Measurements from ENCODE around the gene NLN.

Gene NLN

GRCh38 chr5:65809817-65810531 lies 88.0 kb downstream of the NLN start:
- H3K9me3 ChIP-seq (ENCODE audit: control insufficient read depth, insufficient read depth, low read length) = no peaks in the 10 kb centered on the region
- H3K4me3 ChIP-seq (ENCODE audit: low read depth, low read length) = no peak overlapping the region
- peaks cover 79% of the 10 kb centered on the region for H3K36me3 ChIP-seq (ENCODE audit: control insufficient read depth, insufficient read depth, low read length)
- H3K27ac ChIP-seq (ENCODE audit: low read depth, low read length) = no peak overlapping the region
- no peak overlapping the region for H3K9ac ChIP-seq (ENCODE audit: low read depth, low read length)
- no peaks in the 10 kb centered on the region for H3K4me1 ChIP-seq (ENCODE audit: control insufficient read depth, insufficient read depth, low read length)
- H3K27me3 ChIP-seq (ENCODE audit: control insufficient read depth, insufficient read depth, low read length) = no peaks in the 10 kb centered on the region

- Histone ChIP-seq H3K9me3 (ENCODE audit: control insufficient read depth, insufficient read depth, low read length) (no peaks in the 10 kb centered on the region), H3K9ac (ENCODE audit: low read depth, low read length) (no peak overlapping the region), H3K4me3 (ENCODE audit: low read depth, low read length) (no peak overlapping the region), H3K27ac (ENCODE audit: low read depth, low read length) (no peak overlapping the region), H3K27me3 (ENCODE audit: control insufficient read depth, insufficient read depth, low read length) (no peaks in the 10 kb centered on the region), H3K4me1 (ENCODE audit: control insufficient read depth, insufficient read depth, low read length) (no peaks in the 10 kb centered on the region), H3K36me3 (ENCODE audit: control insufficient read depth, insufficient read depth, low read length) (peaks cover 80% of the 10 kb centered on the region)
These were observed 89.0 kb downstream of the NLN start for GRCh38 chr5:65811004-65811403.

DNA sequence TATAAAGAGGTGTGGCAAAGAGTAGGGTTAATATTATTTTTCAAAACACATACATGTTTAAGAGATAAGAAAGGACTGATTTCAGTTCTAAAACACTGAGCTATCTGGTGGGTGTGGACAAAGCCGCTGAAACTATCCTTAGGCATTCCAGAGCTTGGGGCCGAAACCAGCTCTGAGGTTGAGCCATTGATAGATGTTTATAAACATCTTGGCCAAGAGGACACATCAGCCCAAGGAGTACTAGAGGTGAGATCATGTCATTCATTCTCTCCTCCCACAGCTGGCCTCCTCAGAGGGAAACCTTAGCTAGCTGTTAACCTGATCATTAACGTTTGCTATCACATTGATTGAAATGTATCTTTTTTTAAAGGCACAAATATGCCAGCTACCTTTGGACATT lies 89.9 kb downstream of the NLN start:
- Histone ChIP-seq H3K36me3 (ENCODE audit: control insufficient read depth, insufficient read depth, low read length) (peaks cover 82% of the 10 kb centered on the region), H3K4me3 (ENCODE audit: low read depth, low read length) (no peak overlapping the region), H3K27ac (ENCODE audit: low read depth, low read length) (no peak overlapping the region), H3K27me3 (ENCODE audit: control insufficient read depth, insufficient read depth, low read length) (no peaks in the 10 kb centered on the region), H3K4me1 (ENCODE audit: control insufficient read depth, insufficient read depth, low read length) (no peaks in the 10 kb centered on the region), H3K9me3 (ENCODE audit: control insufficient read depth, insufficient read depth, low read length) (no peaks in the 10 kb centered on the region), H3K9ac (ENCODE audit: low read depth, low read length) (no peak overlapping the region)

DNA sequence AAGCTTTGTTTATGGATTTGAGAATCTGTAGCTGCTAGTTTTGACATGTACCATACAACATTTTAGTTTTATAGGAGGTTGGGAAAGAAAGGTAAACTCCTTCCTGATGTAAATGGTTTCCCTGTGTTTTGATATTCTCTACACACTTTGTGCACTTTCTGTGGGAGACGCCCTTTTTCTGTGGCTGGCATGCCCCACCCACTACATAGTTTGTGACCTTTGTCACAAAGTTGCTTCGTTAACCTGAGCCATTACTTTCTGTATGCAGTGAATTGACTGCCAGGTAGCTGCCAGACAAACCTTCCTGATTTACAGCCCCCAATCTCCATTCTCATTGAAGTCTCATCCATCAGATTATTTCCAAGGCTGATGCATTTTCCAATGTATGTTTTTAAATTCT lies 90.6 kb downstream of the NLN start:
- Histone ChIP-seq H3K36me3 (ENCODE audit: control insufficient read depth, insufficient read depth, low read length) (peaks cover 89% of the 10 kb centered on the region), H3K9me3 (ENCODE audit: control insufficient read depth, insufficient read depth, low read length) (no peaks in the 10 kb centered on the region), H3K27ac (ENCODE audit: low read depth, low read length) (no peak overlapping the region), H3K9ac (ENCODE audit: low read depth, low read length) (no peak overlapping the region), H3K4me3 (ENCODE audit: low read depth, low read length) (no peak overlapping the region), H3K4me1 (ENCODE audit: control insufficient read depth, insufficient read depth, low read length) (peaks cover 7% of the 10 kb centered on the region), H3K27me3 (ENCODE audit: control insufficient read depth, insufficient read depth, low read length) (no peaks in the 10 kb centered on the region)

- Histone ChIP-seq H3K27ac (ENCODE audit: low read depth, low read length) (no peak overlapping the region), H3K9ac (ENCODE audit: low read depth, low read length) (no peak overlapping the region), H3K4me1 (ENCODE audit: control insufficient read depth, insufficient read depth, low read length) (peaks cover 10% of the 10 kb centered on the region), H3K4me3 (ENCODE audit: low read depth, low read length) (no peak overlapping the region), H3K9me3 (ENCODE audit: control insufficient read depth, insufficient read depth, low read length) (no peaks in the 10 kb centered on the region), H3K27me3 (ENCODE audit: control insufficient read depth, insufficient read depth, low read length) (no peaks in the 10 kb centered on the region), H3K36me3 (ENCODE audit: control insufficient read depth, insufficient read depth, low read length) (peaks cover 88% of the 10 kb centered on the region)
These were observed 91.2 kb downstream of the NLN start for GRCh38 chr5:65813174-65813573.

DNA sequence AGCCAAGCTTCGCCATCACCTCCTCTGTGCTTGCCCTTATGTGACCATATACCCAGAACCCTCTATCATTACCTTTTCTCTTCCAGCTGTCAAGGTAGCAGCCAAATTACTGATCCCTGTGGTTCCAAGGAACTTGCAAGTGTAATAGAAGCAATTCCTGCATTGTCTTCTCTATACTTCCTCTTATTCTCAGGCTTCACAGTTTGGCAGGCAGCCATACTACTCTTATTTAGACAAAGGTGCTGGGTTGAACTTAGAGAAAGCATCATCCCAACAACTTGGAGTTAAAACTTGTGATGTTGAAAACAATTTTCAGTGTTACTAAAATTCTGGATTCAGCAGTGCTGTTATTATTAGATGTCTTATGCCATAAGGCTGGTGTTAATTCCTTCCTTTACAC lies 93.2 kb downstream of the NLN start:
- no peaks in the 10 kb centered on the region for H3K9me3 ChIP-seq (ENCODE audit: control insufficient read depth, insufficient read depth, low read length)
- no peaks in the 10 kb centered on the region for H3K27me3 ChIP-seq (ENCODE audit: control insufficient read depth, insufficient read depth, low read length)
- no peak overlapping the region for H3K27ac ChIP-seq (ENCODE audit: low read depth, low read length)
- H3K36me3 ChIP-seq (ENCODE audit: control insufficient read depth, insufficient read depth, low read length) = peaks cover 94% of the 10 kb centered on the region
- H3K4me1 ChIP-seq (ENCODE audit: control insufficient read depth, insufficient read depth, low read length) = peaks cover 14% of the 10 kb centered on the region
- H3K9ac ChIP-seq (ENCODE audit: low read depth, low read length) = no peak overlapping the region
- no peak overlapping the region for H3K4me3 ChIP-seq (ENCODE audit: low read depth, low read length)

- no peaks in the 10 kb centered on the region for H3K9me3 ChIP-seq (ENCODE audit: control insufficient read depth, insufficient read depth, low read length)
- H3K9ac ChIP-seq (ENCODE audit: low read depth, low read length) = no peak overlapping the region
- H3K27me3 ChIP-seq (ENCODE audit: control insufficient read depth, insufficient read depth, low read length) = no peaks in the 10 kb centered on the region
- peaks cover 14% of the 10 kb centered on the region for H3K4me1 ChIP-seq (ENCODE audit: control insufficient read depth, insufficient read depth, low read length)
- no peak overlapping the region for H3K27ac ChIP-seq (ENCODE audit: low read depth, low read length)
- H3K36me3 ChIP-seq (ENCODE audit: control insufficient read depth, insufficient read depth, low read length) = peaks cover 89% of the 10 kb centered on the region
- H3K4me3 ChIP-seq (ENCODE audit: low read depth, low read length) = no peak overlapping the region
These were observed 94.7 kb downstream of the NLN start for GRCh38 chr5:65816729-65817128.

- H3K4me1 ChIP-seq (ENCODE audit: control insufficient read depth, insufficient read depth, low read length) = peaks cover 14% of the 10 kb centered on the region
- H3K4me3 ChIP-seq (ENCODE audit: low read depth, low read length) = no peak overlapping the region
- no peaks in the 10 kb centered on the region for H3K27me3 ChIP-seq (ENCODE audit: control insufficient read depth, insufficient read depth, low read length)
- H3K27ac ChIP-seq (ENCODE audit: low read depth, low read length) = peak overlapping the region; percentile 39
- H3K9me3 ChIP-seq (ENCODE audit: control insufficient read depth, insufficient read depth, low read length) = no peaks in the 10 kb centered on the region
- H3K9ac ChIP-seq (ENCODE audit: low read depth, low read length) = no peak overlapping the region; the same call in 1 of the 2 replicates
- H3K36me3 ChIP-seq (ENCODE audit: control insufficient read depth, insufficient read depth, low read length) = peaks cover 89% of the 10 kb centered on the region
These were observed 95.9 kb downstream of the NLN start for GRCh38 chr5:65817931-65818330.

GRCh38 chr5:65818592-65818991 lies 96.6 kb downstream of the NLN start:
- Histone ChIP-seq H3K9ac (ENCODE audit: low read depth, low read length) (no peak overlapping the region), H3K27me3 (ENCODE audit: control insufficient read depth, insufficient read depth, low read length) (no peaks in the 10 kb centered on the region), H3K27ac (ENCODE audit: low read depth, low read length) (no peak overlapping the region), H3K4me1 (ENCODE audit: control insufficient read depth, insufficient read depth, low read length) (peaks cover 14% of the 10 kb centered on the region), H3K4me3 (ENCODE audit: low read depth, low read length) (no peak overlapping the region), H3K9me3 (ENCODE audit: control insufficient read depth, insufficient read depth, low read length) (no peaks in the 10 kb centered on the region), H3K36me3 (ENCODE audit: control insufficient read depth, insufficient read depth, low read length) (peaks cover 89% of the 10 kb centered on the region)

- Histone ChIP-seq H3K36me3 (ENCODE audit: control insufficient read depth, insufficient read depth, low read length) (peaks cover 84% of the 10 kb centered on the region), H3K4me1 (ENCODE audit: control insufficient read depth, insufficient read depth, low read length) (peaks cover 14% of the 10 kb centered on the region), H3K9me3 (ENCODE audit: control insufficient read depth, insufficient read depth, low read length) (no peaks in the 10 kb centered on the region), H3K27me3 (ENCODE audit: control insufficient read depth, insufficient read depth, low read length) (no peaks in the 10 kb centered on the region), H3K27ac (ENCODE audit: low read depth, low read length) (no peak overlapping the region), H3K4me3 (ENCODE audit: low read depth, low read length) (no peak overlapping the region), H3K9ac (ENCODE audit: low read depth, low read length) (no peak overlapping the region)
These were observed 97.4 kb downstream of the NLN start for GRCh38 chr5:65819215-65819904.

- H3K4me3 ChIP-seq (ENCODE audit: low read depth, low read length) = no peak overlapping the region
- H3K4me1 ChIP-seq (ENCODE audit: control insufficient read depth, insufficient read depth, low read length) = peaks cover 14% of the 10 kb centered on the region
- no peak overlapping the region for H3K9ac ChIP-seq (ENCODE audit: low read depth, low read length)
- H3K9me3 ChIP-seq (ENCODE audit: control insufficient read depth, insufficient read depth, low read length) = no peaks in the 10 kb centered on the region
- no peaks in the 10 kb centered on the region for H3K27me3 ChIP-seq (ENCODE audit: control insufficient read depth, insufficient read depth, low read length)
- no peak overlapping the region for H3K27ac ChIP-seq (ENCODE audit: low read depth, low read length)
- peaks cover 82% of the 10 kb centered on the region for H3K36me3 ChIP-seq (ENCODE audit: control insufficient read depth, insufficient read depth, low read length)
These were observed 97.9 kb downstream of the NLN start for GRCh38 chr5:65819905-65820240.

All from HUES48 (cell line).